K562 (cell line): ENCODE results near the gene LACTBL1.
"Not testable (repeated sequence)": the region's sequence is repeated elsewhere in the genome, so short reads cannot be mapped to it uniquely, and the experiment has no call there.

Source experiments
- CTCF ChIP-seq, 3 experiments: IDR thresholded peaks in 2 of 3; conservative IDR thresholded peaks in 1 of 3; 2 replicates each; pipeline ENCODE4 v1.5.1; 2011 to 2012; ENCODE audit warnings: low read length in 3 of 3, mild to moderate bottlenecking in 3 of 3, control low read depth in 2 of 3, improper control_type of control experiment in 1 of 3, inconsistent platforms in 1 of 3, low read depth in 1 of 3, mixed read lengths in 1 of 3, moderate library complexity in 1 of 3; ENCODE audit not compliant: insufficient read depth in 2 of 3
- ZBTB34 ChIP-seq: fragments of 250-450 bp; sonication (Bioruptor Pico); IDR thresholded peaks from 2 replicates; pipeline ENCODE4 v1.8.0; 2021; ENCODE audit warnings: mild to moderate bottlenecking, moderate library complexity
- ZNF274 ChIP-seq: IDR thresholded peaks from 2 replicates; pipeline ENCODE4 v1.6.1; 2011; ENCODE audit warnings: low read depth, mild to moderate bottlenecking, low read length, moderate library complexity, borderline replicate concordance

GRCh38 chr1:22980471-22980790 lies 7.8 kb upstream of the LACTBL1 start:
- not testable (repeated sequence) for TF ChIP-seq ZNF274; ZBTB34 (CRISPR knock-in tag); CTCF (IDR thresholded peaks at IDR 0.05 in 2 of 3, conservative IDR thresholded peaks at IDR 0.05 in 1 of 3; ENCODE audit: insufficient read depth in 2 of 3, low read depth in 1 of 3, low read length in 3 of 3)
